ENCODE results near the gene UBXN7.
"Not testable (repeated sequence)": the region's sequence is repeated elsewhere in the genome, so short reads cannot be mapped to it uniquely, and the experiment has no call there.

The UBXN7 gene

DNA sequence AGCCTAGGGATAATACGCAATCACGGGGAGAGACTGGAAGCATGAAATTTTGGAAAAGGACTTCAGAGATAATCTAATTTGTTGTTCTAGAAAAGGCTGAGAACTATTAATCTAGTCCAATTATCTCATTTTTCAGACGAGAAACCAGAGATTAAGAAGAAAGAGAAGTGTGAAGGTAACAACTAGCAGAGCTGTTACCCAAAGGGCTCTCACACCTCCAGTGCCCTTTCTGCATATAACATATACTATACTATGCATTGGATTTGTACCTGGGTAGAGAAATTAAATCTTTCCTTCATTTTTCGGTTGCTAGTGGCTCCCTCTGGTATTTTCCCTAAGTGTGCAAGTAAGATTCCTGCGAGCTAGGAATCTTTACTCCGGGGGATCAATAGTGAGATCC is 80.7 kb downstream of the UBXN7 start:
- DNase-seq: no peak

DNA sequence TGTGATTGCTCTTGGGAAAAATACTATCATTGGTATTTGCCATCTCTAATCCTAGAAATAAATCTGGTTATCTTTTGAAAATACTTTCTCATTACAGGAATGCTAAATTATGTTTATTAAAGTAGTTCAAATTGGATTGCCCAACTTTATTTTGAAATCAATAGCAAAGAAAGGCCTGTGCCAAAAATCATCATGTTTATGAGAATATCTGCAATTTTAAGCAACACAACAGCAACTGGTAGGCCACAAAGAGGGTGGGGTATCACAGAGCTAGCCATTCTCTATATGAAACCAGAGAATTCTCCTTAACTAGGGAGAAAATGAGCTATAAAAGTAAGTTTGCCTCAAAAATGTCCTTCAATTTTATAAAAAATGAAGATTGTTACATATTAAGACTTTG is 82.2 kb downstream of the UBXN7 start:
- no peak for DNase-seq

DNA sequence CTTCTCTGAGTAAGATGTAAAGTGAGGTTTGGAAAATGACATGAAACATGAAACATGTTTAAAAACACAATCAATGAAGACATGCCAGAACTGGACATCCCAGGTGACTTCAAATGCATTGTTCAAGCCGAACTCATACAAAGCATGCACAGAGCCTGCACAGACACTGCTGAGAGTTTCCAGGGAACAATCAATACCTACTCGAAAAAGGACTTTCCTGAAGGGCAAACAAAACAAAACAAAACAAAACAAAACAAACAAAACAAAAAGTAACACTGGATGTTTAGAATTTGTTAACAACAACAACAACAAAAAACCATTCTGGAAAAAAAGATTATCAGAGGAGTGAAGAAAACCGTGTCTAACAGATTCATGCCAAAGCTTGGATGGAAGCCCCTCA is 83.5 kb downstream of the UBXN7 start:
- no peak for DNase-seq

DNA sequence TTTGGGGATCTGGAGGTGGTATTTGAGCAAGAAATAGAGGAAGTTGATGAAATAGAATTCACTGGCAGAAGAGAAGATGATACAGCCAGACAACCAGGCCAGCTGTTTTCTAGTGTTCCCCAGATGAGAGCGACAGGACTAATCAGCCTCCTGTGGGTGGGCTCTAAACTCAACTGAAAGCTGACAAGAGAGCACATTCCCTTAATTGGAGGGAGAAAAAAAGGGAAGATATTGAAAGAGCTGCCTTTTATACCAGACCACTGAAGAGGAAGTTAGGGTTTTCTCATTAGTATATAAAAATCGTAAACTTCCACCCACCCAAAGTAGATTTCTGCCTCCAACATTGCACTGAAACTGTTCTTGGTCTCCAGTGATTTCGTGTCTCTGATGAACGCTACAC is 87.6 kb downstream of the UBXN7 start:
- no peak for DNase-seq

DNA sequence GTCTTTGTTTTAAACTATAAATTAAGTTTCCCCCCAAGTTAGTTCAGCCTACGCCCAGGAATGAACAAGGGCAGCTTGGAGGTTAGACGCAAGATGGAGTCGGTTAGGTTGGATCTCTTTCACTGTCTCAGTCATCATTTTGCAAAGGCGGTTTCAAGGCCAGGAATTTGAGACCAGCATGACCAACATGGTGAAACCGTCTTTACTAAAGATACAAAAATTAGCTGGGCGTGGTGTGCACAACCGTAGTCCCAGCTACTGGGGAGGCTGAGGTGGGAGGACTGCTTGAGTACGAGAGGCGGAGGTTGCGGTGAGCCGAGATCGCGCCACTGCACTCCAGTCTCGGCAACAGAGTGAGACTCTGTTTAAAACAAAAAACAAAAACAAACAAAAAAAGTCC is 88.3 kb downstream of the UBXN7 start:
- not testable (repeated sequence) for DNase-seq

DNA sequence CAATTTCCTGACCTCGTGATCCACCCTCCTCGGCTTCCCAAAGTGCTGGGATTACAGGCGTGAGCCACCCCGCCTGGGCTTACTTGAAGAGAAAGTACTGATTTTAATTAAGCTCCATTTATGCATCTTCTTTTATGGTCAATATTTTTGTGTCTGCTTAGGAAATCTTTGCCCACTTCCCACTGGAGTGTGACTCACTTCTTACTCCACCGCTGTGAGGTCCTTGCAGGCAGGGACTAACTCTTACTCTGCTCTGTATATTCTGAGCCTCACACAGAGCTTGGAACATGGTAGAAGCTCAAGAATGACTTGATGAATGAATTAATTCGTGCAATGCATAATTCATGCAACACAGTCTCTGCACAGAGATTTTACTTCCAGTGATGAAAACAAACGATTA is 91.1 kb downstream of the UBXN7 start:
- no peak for DNase-seq

DNA sequence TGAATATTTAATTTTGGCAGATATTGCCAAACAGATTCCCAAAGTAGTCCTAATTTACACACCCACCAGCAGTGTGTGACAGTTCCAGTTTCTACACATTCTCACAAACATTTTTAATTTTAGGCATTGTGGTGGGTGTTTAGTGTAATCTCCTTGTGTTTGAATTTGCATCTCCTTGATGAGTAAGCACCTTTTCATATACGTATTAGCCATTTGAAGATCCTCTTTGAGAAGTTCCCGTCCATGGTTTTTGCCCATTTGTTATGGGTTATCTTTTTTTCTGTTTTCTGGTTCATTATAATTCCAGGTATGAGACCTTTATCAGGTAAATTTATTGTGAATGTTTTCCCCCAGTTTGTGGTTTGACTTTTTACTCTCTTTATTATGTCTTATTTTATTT is 91.8 kb downstream of the UBXN7 start:
- DNase-seq: no peak

DNA sequence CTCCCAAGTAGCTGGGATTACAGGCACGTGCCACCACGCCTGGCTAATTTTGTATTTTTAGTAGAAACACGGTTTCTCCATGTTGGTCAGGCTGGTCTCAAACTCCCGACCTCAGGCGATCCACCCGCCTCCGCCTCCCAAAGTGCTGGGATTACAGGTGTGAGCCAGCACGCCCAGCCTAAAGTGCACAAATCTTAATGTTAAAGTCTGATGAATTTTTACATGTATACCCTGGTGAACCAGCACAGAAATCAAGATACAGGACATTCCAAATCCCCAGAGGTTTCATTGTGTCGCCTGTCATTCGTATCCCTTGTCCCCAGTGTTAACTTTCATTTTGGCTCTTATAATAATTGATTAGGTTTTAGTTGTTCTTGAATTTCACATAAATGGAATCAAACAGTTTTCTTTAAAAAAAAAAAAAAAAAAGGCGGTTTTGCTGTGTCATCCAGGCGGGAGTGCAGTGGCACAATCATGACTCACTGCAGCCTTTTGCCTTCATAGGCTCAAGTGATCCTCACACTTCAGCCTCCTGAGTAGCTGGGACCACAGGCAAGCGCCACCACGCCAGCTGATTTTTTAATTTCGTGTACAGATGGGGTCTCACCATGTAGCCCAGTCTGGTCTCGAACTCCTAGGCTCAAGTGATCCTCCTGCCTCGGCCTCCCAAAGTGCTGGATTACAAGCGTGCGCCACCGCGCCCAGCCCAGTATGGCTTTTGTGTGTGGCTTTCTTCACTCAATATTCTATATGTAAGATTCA is 92.6 kb downstream of the UBXN7 start:
- no peak for DNase-seq

DNA sequence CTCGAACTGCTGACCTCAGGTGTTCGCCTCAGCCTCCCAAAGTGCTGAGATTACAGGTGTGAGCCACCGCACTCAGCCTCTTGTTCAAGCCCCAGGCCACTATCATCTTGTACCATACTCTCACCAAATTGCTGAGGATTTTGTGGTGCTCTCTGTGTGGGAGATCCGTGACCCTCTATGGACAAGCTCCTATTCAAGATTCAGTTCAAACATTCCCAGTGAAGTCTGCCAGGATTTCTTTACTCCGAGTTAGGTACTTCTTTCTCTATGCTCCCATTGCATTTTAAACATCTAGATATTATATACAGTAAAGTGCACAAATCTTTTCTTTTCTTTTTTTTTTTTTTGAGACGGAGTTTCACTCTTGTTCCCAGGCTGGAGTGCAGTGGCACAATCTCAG is 93.2 kb downstream of the UBXN7 start:
- DNase-seq: no peak

DNA sequence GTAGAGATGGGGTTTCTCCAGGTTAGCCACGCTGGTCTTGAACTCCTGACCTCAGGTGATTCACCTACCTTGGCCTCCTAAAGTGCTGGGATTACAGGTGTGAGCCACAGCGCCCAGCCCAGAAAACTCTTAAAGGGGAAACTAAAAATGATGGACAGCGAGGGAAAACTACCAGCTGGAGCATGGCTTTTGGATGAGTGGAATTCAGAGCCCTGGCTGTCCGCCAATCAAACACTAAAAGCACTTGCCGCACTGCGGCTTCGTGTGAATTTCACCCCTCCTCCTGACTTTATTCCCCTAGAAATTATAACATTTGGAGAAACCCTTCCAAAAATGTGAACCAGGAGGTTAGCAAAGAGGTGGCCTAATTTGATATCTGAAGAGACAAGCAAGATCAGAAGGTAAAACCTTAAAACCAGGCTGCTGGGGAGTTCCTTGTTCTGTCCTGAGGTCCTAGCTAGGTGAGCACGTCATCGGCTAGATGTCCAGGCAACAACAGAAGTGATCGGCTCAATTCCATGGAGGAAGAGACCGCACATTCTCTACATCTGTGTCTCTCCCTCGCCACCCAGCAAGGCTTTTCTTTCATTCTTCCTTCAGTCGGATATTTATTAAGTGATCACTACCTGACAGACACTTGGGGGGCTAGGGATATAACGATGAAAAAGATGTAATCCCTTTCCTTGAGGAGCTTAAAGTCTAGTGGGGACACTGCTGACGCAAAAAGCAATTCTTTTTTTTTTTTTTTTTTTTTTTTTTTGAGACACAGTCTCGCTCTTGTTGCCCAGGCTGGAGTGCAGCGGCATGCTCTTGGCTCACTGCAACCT is 95.7 kb downstream of the UBXN7 start:
- DNase-seq: no peak

DNA sequence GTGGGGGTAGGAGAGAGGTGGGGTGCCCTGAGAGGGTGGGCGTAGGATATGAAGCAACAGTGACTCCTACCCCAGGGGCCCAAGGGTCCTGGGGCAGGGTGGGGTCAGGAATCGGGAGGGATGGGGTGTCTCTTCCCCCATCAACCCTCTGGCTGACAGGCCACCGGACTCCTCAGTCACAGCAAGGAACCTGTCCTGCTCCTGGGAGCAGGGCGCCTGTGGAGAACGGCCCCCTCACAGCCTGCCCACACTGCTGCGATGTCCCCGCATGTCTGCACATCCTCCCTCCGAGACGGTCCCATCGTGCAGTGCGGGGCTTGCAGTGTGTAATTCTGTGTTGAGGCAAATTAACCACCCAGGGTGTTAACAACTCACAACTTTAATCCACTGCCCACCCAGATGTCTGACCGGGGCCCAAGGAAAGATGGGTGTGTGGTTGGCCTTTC is 96.7 kb downstream of the UBXN7 start:
- no peak for DNase-seq

DNA sequence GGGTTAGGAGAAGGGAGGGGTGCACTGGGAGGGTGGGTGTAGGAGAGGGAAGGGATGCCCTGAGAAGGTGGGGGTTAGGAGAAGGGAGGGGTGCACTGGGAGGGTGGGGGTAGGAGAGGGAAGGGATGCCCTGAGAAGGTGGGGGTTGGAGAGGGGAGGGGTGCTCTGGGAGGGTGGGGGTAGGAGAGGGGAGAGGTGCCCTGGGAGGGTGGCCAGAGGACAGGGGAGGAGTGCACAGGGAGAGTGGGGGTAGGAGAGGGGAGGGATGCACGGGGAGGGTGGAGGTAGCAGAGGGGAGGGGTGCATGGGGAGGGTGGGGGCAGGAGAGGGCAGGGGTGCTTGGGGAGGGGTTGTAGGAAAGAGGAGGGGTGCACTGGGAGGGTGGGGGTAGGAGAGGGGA is 97.2 kb downstream of the UBXN7 start:
- no peak for DNase-seq

DNA sequence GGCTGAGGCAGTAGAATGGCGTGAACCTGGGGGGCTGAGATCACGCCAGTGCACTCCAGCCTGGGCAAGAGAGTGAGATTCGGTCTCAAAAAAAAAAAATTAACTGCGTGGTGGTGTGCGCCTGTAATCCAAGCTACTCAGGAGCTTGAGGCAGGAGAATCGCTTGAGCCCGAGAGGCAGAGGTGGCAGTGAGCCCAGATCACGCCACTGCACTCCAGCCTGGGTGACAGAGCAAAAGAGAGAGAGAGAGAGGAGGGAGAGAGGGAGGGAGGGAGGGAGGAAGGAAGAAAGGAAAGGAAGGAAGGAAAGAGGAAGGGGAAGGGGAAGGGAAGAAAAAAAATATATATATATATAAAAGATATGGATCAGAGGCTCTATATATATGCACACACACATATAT is 100.1 kb downstream of the UBXN7 start:
- DNase-seq: no peak

DNA sequence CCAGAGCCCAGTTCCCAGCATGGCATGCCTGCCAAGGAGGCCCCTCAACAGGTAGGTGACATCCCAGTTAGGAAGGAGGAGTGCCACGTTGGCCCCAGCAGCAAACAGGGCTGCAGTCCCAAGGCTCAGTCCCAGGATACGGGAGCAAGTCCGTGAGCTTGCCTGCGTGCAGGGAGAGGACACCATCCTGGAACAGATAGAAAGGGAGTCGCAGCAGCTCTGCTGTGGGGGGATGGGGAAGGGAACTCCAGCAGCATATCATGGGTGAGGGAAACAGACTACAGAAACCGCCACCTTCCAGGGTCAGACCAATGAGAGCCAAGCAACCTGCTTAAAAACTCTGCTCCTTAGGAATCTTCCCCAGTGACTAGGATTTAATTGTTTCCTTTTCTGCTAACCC is 104.8 kb downstream of the UBXN7 start:
- DNase-seq: no peak

DNA sequence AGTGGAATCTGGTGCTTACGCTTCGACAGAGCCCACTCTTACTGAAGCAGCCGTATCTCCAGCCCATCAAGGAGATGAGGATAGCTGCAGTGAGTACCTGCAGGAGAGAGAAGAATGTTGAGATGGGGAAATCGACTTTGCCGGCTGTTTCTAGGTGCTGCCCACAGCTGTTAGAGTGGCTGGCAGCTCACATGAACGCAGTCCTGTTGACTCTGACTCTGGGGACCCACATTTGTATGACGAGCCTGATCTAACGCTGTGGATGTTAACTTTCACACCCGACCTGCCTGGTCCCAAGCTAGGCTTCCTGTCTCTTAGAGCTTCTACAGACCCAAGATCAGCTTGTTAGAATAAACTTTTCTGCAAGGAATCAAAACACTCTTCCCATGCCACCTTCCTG is 105.3 kb downstream of the UBXN7 start:
- no peak for DNase-seq

DNA sequence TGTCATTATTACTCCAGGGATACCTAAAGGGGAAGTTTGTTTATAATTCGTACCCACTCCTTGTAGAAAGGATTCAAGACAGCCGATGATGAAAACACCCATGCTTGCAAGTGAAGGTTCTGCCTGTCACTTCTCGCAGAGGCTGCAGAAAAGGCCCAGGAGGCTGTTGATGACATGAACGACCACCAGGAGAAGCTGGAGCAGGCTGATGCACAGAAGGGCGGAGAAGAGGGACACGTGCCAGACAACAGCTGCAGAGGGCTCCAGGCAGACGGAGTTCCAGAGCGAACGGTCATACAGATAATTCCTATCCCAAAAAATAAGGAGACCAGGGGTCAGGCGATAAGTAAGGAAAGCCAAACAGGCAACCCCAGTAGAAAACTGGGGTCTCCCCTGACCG is 108.5 kb downstream of the UBXN7 start:
- DNase-seq: no peak

DNA sequence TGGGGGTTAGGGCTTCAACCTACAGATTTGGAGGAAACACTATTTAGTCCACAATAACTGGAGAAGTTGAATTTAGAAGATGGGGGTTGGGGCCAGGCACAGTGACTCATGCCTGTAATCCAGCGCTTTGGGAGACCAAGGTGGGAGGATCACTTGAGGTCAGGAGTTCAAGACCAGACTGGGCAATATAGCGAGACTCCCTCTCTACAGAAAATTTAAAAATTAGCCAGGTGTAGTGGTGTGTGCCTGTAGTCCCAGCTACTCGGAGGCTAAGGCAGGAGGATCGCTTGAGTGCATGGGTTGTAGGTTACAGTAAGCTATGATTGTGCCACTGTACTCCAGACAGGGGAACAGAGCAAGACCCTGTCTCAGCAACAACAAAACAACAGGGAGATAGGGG is 109.2 kb downstream of the UBXN7 start:
- DNase-seq: no peak

DNA sequence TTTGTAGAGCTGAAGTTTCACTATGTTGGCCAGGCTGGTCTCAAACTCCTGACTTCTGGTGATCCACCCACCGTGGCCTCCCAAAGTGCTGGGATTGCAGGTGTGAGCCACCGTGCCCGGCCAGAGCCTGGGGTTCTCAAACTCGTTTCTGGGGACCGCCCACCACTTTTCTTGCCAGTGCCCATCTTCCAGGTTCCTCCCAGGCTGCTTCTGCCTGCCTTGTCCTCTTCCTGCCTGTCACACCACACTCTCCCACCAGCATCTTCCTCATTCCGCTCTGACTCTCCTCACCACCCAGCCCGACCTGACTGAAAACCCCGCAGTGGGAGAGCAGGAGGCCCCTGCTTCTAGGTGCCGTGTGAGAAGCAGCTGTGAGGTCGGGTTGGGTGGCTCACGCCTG is 111.1 kb downstream of the UBXN7 start:
- DNase-seq: no peak

DNA sequence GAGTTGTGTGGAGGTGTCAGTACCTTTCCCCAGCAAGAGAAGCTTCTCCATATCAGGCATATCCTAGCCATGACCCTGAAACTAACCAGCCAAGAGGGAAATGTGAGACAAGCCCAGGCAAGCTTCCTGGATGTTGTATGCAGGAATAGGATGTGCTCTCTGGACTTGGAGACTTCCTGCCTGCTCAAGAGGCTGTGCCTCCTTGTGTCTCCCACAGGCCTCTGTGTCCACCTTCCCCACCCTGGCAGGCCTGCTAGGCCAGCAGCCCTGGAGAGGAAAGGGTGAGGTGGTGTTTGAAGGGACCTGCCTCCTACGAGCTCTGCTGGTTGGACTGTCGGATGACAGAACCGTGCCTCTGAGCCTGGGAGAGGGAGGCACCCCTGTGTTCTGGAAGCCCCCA is 112.1 kb downstream of the UBXN7 start:
- no peak for DNase-seq

DNA sequence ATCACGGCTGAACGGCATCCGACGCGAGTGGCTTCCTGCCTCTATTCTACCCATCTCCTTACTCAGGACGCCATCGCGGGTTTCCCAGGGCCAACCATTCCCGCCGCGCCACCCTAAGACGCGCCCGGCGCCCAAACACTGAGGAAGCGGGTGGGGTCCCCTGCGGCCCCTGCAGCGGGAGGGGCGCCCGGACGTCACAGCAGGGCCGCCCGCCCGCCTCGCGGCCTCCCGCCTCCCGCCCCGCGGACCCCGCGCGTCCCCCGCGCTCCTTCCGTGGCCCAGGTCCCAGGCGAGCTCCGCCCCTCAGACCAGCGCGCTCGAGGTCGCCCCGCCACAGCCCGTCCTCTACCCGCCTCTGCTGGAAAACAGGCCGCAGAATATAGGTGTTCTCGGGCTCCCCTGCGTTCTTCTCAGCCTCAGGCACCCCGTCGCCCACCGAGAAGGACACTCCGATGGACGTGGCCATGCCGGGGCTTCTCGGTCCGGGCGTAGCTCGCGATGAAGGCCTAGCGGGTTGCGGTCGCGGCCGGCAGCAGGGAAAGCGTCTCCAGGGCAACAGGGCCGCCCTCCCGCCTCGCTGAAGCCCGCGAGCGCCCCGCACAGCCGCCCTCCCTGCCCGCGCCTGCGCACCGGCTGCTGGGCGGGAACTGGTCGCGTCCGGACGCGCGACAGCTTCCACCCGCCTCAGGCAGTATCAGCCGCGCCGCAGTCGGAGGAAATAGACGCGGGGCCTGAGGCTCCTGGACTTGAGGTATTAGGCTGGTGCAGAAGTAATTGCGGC is 114.3 kb downstream of the UBXN7 start, which contains the start of gene DYNLT2B:
TSS of gene DYNLT2B (minus strand) at position 554 of the 781 bp plus-strand sequence. CDS start at position 466, 88 bp downstream.
- peak; percentile 86 for DNase-seq

DNA sequence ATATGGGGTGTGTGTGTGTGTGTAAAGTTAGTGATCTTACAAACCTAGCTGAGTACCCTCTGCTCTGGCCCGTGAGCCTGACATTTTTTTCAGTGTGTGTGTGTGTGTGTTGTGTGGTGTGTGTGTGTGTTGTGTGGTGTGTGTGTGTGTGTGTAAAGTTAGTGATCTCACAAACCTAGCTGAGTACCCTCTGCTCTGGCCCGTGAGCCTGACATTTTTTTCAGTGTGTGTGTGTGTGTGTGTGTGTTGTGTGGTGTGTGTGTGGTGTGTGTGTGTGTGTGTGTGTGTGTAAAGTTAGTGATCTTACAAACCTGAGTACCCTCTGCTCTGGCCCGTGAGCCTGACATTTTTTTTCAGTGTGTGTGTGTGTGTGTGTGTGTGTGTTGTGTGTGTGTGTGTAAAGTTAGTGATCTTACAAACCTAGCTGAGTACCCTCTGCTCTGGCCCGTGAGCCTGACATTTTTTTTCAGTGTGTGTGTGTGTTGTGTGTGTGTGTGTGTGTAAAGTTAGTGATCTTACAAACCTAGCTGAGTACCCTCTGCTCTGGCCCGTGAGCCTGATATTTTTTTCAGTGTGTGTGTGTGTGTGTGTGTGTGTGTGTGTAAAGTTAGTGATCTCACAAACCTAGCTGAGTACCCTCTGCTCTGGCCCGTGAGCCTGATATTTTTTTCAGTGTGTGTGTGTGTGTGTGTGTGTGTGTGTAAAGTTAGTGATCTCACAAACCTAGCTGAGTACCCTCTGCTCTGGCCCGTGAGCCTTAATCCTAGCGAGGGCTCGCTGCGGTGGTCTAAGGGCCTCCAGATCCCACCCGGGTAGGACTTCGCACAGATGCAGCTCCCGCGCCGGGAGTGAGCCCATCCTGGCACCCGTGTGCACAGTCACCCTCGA is 115.2 kb downstream of the UBXN7 start:
- not testable (repeated sequence) for DNase-seq

DNA sequence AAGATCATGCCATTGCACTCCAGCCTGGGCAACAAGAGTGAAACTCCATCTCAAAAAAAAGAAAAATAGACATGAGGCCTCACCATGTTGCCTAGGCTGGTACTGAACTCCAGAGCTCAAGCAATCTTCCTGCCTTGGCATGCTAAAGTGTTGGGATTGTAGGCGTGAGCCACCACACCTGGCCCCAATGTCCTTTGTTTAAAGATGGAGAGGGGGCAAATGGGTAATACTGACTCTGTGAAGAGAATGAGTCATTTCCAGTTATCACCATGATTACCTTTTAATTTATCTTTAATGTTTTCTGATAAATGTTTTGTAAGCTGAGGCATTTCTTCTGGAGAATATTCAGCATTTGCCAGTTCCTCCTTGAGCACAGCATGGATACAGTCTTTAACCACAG is 116.4 kb downstream of the UBXN7 start:
- no peak for DNase-seq

All from activated gamma-delta T cell (primary cell).